ENCODE measurements around the gene IFT122.

Gene IFT122

GRCh38 chr3:129415378-129415777 lies 24.6 kb upstream of the IFT122 start:
- no peak overlapping the region for H3K4me2 ChIP-seq (ENCODE audit: low read length)
- no peak overlapping the region for H3K9ac ChIP-seq (ENCODE audit: low read length)
- no peaks in the 10 kb centered on the region for H3K36me3 ChIP-seq (ENCODE audit: insufficient read depth, low read length)
- no peak overlapping the region for H2AFZ ChIP-seq (ENCODE audit: low read length)
- H3F3A ChIP-seq (ENCODE audit: insufficient read depth, low read length), result no peaks in the 10 kb centered on the region
- H3K27me3 ChIP-seq (ENCODE audit: insufficient read depth, low read length), result no peaks in the 10 kb centered on the region
- H3K4me3 ChIP-seq (ENCODE audit: low read depth, low read length, poor library complexity, severe bottlenecking), result no peak overlapping the region
- H3K9me2 ChIP-seq (ENCODE audit: low read depth, low read length), result no peaks in the 10 kb centered on the region
- TF ChIP-seq EZH2 (IDR thresholded peaks at IDR 0.05; ENCODE audit: borderline replicate concordance, low read length), result no peak
- no peak for TF ChIP-seq CTCF (IDR thresholded peaks at IDR 0.05; ENCODE audit: low read length)
- H3K9me3 ChIP-seq (ENCODE audit: low read length), result no peaks in the 10 kb centered on the region
- no peak overlapping the region for H3K27ac ChIP-seq (ENCODE audit: low read depth, low read length, poor library complexity, severe bottlenecking)
- H3K79me2 ChIP-seq (ENCODE audit: insufficient read depth, low read length), result no peaks in the 10 kb centered on the region
- peaks cover 30% of the 10 kb centered on the region for H3K4me1 ChIP-seq (ENCODE audit: insufficient read depth, low read length, severe bottlenecking)
- no peaks in the 10 kb centered on the region for H4K20me1 ChIP-seq (ENCODE audit: insufficient read depth, low read length)

- peaks cover 26% of the 10 kb centered on the region for H3K4me1 ChIP-seq (ENCODE audit: insufficient read depth, low read length, severe bottlenecking)
- no peaks in the 10 kb centered on the region for H3K9me2 ChIP-seq (ENCODE audit: low read depth, low read length)
- no peak overlapping the region for H3K4me2 ChIP-seq (ENCODE audit: low read length)
- no peak overlapping the region for H3K9ac ChIP-seq (ENCODE audit: low read length)
- H3K9me3 ChIP-seq (ENCODE audit: low read length), result no peaks in the 10 kb centered on the region
- TF ChIP-seq CTCF (IDR thresholded peaks at IDR 0.05; ENCODE audit: low read length), result no peak
- TF ChIP-seq EZH2 (IDR thresholded peaks at IDR 0.05; ENCODE audit: borderline replicate concordance, low read length), result no peak
- H2AFZ ChIP-seq (ENCODE audit: low read length), result no peak overlapping the region
- H4K20me1 ChIP-seq (ENCODE audit: insufficient read depth, low read length), result no peaks in the 10 kb centered on the region
- no peaks in the 10 kb centered on the region for H3K79me2 ChIP-seq (ENCODE audit: insufficient read depth, low read length)
- no peak overlapping the region for H3K4me3 ChIP-seq (ENCODE audit: low read depth, low read length, poor library complexity, severe bottlenecking)
- no peaks in the 10 kb centered on the region for H3K27me3 ChIP-seq (ENCODE audit: insufficient read depth, low read length)
- H3K36me3 ChIP-seq (ENCODE audit: insufficient read depth, low read length), result no peaks in the 10 kb centered on the region
- no peaks in the 10 kb centered on the region for H3F3A ChIP-seq (ENCODE audit: insufficient read depth, low read length)
- no peak overlapping the region for H3K27ac ChIP-seq (ENCODE audit: low read depth, low read length, poor library complexity, severe bottlenecking)
Measured at GRCh38 chr3:129415830-129416229, 24.2 kb upstream of the IFT122 start.

DNA sequence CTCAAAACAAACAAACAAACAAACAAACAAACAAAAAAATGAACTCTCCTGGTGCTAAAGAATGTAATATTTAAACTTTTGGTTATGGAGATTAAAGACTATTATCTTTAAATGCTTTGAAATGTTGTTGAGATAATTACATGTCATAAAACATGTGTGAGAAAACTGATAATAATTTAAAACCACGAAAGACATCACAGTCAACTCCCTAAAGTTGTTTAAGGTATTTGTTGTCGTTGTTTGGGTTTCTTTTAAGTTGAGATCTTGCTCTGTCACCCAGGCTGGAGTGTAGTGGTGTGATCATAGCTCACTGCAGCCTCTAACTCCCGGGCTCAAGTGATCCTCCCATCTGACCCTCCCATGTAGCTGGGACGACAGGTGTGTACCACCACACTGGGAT lies 23.6 kb upstream of the IFT122 start:
- Histone ChIP-seq H3K36me3 (ENCODE audit: insufficient read depth, low read length) (no peaks in the 10 kb centered on the region), H3K4me1 (ENCODE audit: insufficient read depth, low read length, severe bottlenecking) (peaks cover 23% of the 10 kb centered on the region), H3K27me3 (ENCODE audit: insufficient read depth, low read length) (no peaks in the 10 kb centered on the region), H3K4me3 (ENCODE audit: low read depth, low read length, poor library complexity, severe bottlenecking) (no peak overlapping the region), H3K9ac (ENCODE audit: low read length) (no peak overlapping the region), H2AFZ (ENCODE audit: low read length) (no peak overlapping the region), H3K27ac (ENCODE audit: low read depth, low read length, poor library complexity, severe bottlenecking) (no peak overlapping the region), H4K20me1 (ENCODE audit: insufficient read depth, low read length) (no peaks in the 10 kb centered on the region), H3K9me2 (ENCODE audit: low read depth, low read length) (no peaks in the 10 kb centered on the region), H3K9me3 (ENCODE audit: low read length) (no peaks in the 10 kb centered on the region), H3F3A (ENCODE audit: insufficient read depth, low read length) (no peaks in the 10 kb centered on the region), H3K4me2 (ENCODE audit: low read length) (no peak overlapping the region), H3K79me2 (ENCODE audit: insufficient read depth, low read length) (no peaks in the 10 kb centered on the region)
- no peak for TF ChIP-seq EZH2 (IDR thresholded peaks at IDR 0.05; ENCODE audit: borderline replicate concordance, low read length)
- no peak for TF ChIP-seq CTCF (IDR thresholded peaks at IDR 0.05; ENCODE audit: low read length)
